Mammary epithelial cell (primary cell): Measurements from ENCODE around the gene ZNF223.

ENCODE experiments used
- EZH2 ChIP-seq: IDR thresholded peaks from 2 replicates; pipeline ENCODE4 v1.6.1; 2012; ENCODE audit warnings: low read length, inconsistent platforms, borderline replicate concordance
- TF ChIP-seq, protein P1 (sequence below), 2 donors: IDR thresholded peaks in 1 of 2; conservative IDR thresholded peaks in 1 of 2; 2 replicates each; pipeline ENCODE4 v1.5.1; 2011 to 2012; ENCODE audit warnings: inconsistent platforms in 2 of 2, low read length in 2 of 2, mild to moderate bottlenecking in 2 of 2, control low read depth in 1 of 2, low read depth in 1 of 2; ENCODE audit not compliant: insufficient read depth in 1 of 2; ENCODE audit errors: extremely low read depth in 1 of 2

DNA sequence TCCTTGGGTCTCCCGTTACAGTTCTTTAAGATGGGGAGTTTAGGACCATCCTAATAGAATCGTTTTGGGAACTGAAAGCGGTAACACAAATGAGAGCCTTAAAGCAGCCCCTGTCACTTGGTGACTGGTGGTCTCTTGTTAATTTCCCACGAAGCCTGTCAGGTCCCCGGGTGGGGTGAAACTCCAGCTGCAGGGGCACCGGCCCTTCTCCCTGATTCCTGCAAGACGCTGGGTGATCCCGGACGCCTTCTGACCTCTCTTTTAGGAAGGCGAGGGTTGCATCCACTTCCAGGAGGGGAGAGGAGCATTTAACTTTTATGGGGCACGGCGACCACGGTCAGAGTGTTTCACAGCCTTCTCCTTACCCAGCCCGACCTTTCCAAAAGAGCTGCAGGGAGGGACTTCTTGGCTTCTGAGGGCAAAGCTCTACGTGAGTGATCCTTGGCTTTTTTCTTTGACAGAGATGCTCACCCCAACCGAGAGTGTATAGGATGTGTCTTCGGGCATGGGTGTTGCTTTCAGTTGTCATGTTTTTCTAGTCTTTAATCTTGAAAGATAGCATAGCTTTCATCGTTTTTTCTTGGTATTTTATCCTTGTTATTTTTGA is 62.1 kb downstream of the ZNF223 start:
- TF ChIP-seq, protein P1, sequence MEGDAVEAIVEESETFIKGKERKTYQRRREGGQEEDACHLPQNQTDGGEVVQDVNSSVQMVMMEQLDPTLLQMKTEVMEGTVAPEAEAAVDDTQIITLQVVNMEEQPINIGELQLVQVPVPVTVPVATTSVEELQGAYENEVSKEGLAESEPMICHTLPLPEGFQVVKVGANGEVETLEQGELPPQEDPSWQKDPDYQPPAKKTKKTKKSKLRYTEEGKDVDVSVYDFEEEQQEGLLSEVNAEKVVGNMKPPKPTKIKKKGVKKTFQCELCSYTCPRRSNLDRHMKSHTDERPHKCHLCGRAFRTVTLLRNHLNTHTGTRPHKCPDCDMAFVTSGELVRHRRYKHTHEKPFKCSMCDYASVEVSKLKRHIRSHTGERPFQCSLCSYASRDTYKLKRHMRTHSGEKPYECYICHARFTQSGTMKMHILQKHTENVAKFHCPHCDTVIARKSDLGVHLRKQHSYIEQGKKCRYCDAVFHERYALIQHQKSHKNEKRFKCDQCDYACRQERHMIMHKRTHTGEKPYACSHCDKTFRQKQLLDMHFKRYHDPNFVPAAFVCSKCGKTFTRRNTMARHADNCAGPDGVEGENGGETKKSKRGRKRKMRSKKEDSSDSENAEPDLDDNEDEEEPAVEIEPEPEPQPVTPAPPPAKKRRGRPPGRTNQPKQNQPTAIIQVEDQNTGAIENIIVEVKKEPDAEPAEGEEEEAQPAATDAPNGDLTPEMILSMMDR (conservative IDR thresholded peaks at IDR 0.05 in 1 of 2, IDR thresholded peaks at IDR 0.05 in 1 of 2; ENCODE audit: extremely low read depth in 1 of 2, insufficient read depth in 1 of 2, low read depth in 1 of 2, low read length in 2 of 2), result no peak
- TF ChIP-seq EZH2, result no peak
